Breast epithelium (tissue), 4 donors: Measurements from ENCODE around the gene LMO1. TPM values are rescaled to one million over a fixed set of nuclear protein-coding genes. Genes with fewer than 3 reads are reported as not detected.

ENCODE experiments used
- DNase-seq, 2 donors: peaks; one replicate each; pipeline ENCODE4 v3.0.0-alpha.2; 2019; ENCODE audit warnings: low spot score in 2 of 2
- H3K27ac ChIP-seq, 2 donors: fragments of 200-600 bp; sonication (generic) in 1 of 2; one replicate each; pipeline ENCODE4 v1.5.1; 2016 to 2019; ENCODE audit warnings: mild to moderate bottlenecking in 1 of 2
- H3K27me3 ChIP-seq, 2 donors: fragments of 200-600 bp; sonication (generic) in 1 of 2; one replicate each; pipeline versions ENCODE4 v1.5.1 to v1.6.0; 2017 to 2019; ENCODE audit warnings: control low read depth in 1 of 2, mild to moderate bottlenecking in 1 of 2
- H3K36me3 ChIP-seq: fragments of 200-600 bp; one replicate; pipeline ENCODE4 v1.5.1; 2019
- H3K4me1 ChIP-seq, 2 donors: fragments of 200-600 bp; sonication (generic); one replicate each; pipeline ENCODE4 v1.5.1; 2016 to 2019; ENCODE audit warnings: control low read depth in 1 of 2
- H3K4me3 ChIP-seq, 3 donors: fragments of 200-600 bp; sonication (generic); 1 replicate in 2 of 3; 2 replicates in 1 of 3; pipeline ENCODE4 v1.5.1; 2016 to 2019; ENCODE audit warnings: mild to moderate bottlenecking in 3 of 3, moderate library complexity in 2 of 3
- H3K9me3 ChIP-seq, 2 donors: fragments of 200-600 bp; sonication (generic) in 1 of 2; one replicate each; pipeline ENCODE4 v1.5.1; 2016 to 2019; ENCODE audit warnings: control low read depth in 1 of 2
- CTCF ChIP-seq, 3 donors: fragments of 450-650 bp; IDR thresholded peaks; one replicate each; pipeline ENCODE4 v1.5.1; 2016 to 2017; ENCODE audit warnings: antibody characterized with exemption in 3 of 3, mild to moderate bottlenecking in 3 of 3, moderate library complexity in 3 of 3
- POLR2A ChIP-seq: fragments of 450-650 bp; IDR thresholded peaks from one replicate; pipeline ENCODE4 v1.6.1; 2016; ENCODE audit warnings: antibody characterized with exemption, mild to moderate bottlenecking, moderate library complexity
- POLR2AphosphoS5 ChIP-seq, 3 donors: sonication (generic); formaldehyde crosslinking; IDR thresholded peaks; one replicate each; pipeline ENCODE4 v1.6.1; 2017; ENCODE audit warnings: antibody characterized with exemption in 3 of 3
- intact Hi-C: fragments of 100-400 bp; cut with DNase I; formaldehyde crosslinking; loops from one replicate; pipeline ENCODE4 v1.15.1; 2023; ENCODE audit warnings: low total_unique reads
- total RNA-seq, 3 donors: library from RNA; depleted of rRNA; stranded (reverse); fragments of >200 nt; gene quantifications; one replicate each; pipeline ENCODE4 v1.1.0, GENCODE V29; 2016

The LMO1 gene
- total RNA-seq, 3 donors from 2014 or later: not detected

- H3K27me3 ChIP-seq: no peaks in the 10 kb centered on the region
- H3K27ac ChIP-seq: no peak overlapping the region
- no peak for DNase-seq
- no peaks in the 10 kb centered on the region for H3K4me1 ChIP-seq
- no peak for TF ChIP-seq CTCF (IDR thresholded peaks at IDR 0.05)
- TF ChIP-seq POLR2AphosphoS5 (IDR thresholded peaks at IDR 0.05): no peak
- no peak for TF ChIP-seq POLR2A
- H3K4me3 ChIP-seq: no peak overlapping the region
- H3K36me3 ChIP-seq: no peaks in the 10 kb centered on the region
- peaks cover 0 to 3% of the 10 kb centered on the region in 2 donors for H3K9me3 ChIP-seq
- intact Hi-C loops: no loop called here
These were observed 73.2 kb downstream of the LMO1 start for GRCh38 chr11:8190431-8190830.

- Histone ChIP-seq H3K27me3 (no peaks in the 10 kb centered on the region), H3K27ac (no peak overlapping the region), H3K4me3 (no peak overlapping the region), H3K4me1 (no peaks in the 10 kb centered on the region), H3K36me3 (no peaks in the 10 kb centered on the region), H3K9me3 (peaks cover 0 to 8% of the 10 kb centered on the region in 2 donors)
- TF ChIP-seq CTCF (IDR thresholded peaks at IDR 0.05): no peak
- no peak for TF ChIP-seq POLR2A
- TF ChIP-seq POLR2AphosphoS5 (IDR thresholded peaks at IDR 0.05): no peak
- intact Hi-C loops: no loop called here
- no peak for DNase-seq
These were observed 77.2 kb downstream of the LMO1 start for GRCh38 chr11:8186429-8186828.

- no peak for DNase-seq
- Histone ChIP-seq H3K4me3 (no peak overlapping the region), H3K27ac (no peak overlapping the region), H3K36me3 (no peaks in the 10 kb centered on the region), H3K27me3 (peaks cover 0 to 4% of the 10 kb centered on the region in 2 donors), H3K9me3 (peaks cover 0 to 8% of the 10 kb centered on the region in 2 donors), H3K4me1 (no peaks in the 10 kb centered on the region)
- no peak for TF ChIP-seq POLR2AphosphoS5 (IDR thresholded peaks at IDR 0.05)
- TF ChIP-seq POLR2A: no peak
- no peak for TF ChIP-seq CTCF (IDR thresholded peaks at IDR 0.05)
- intact Hi-C loops: no loop called here
These were observed 80.6 kb downstream of the LMO1 start for GRCh38 chr11:8183111-8183510.

GRCh38 chr11:8180469-8180868 is 83.2 kb downstream of the LMO1 start:
- Histone ChIP-seq H3K4me1 (no peaks in the 10 kb centered on the region), H3K4me3 (no peak overlapping the region), H3K9me3 (peaks cover 0 to 5% of the 10 kb centered on the region in 2 donors), H3K36me3 (no peaks in the 10 kb centered on the region), H3K27ac (no peak overlapping the region), H3K27me3 (peaks cover 0 to 8% of the 10 kb centered on the region in 2 donors)
- intact Hi-C loops: no loop called here
- no peak for TF ChIP-seq POLR2AphosphoS5 (IDR thresholded peaks at IDR 0.05)
- no peak for TF ChIP-seq CTCF (IDR thresholded peaks at IDR 0.05)
- no peak for DNase-seq

- intact Hi-C loops: no loop called here
- H3K4me1 ChIP-seq: no peaks in the 10 kb centered on the region
- peaks cover 0 to 11% of the 10 kb centered on the region in 2 donors for H3K27me3 ChIP-seq
- H3K9me3 ChIP-seq: no peaks in the 10 kb centered on the region
- no peak overlapping the region for H3K4me3 ChIP-seq
- H3K27ac ChIP-seq: no peak overlapping the region
- TF ChIP-seq POLR2A: no peak
- TF ChIP-seq POLR2AphosphoS5 (IDR thresholded peaks at IDR 0.05): no peak
- TF ChIP-seq CTCF (IDR thresholded peaks at IDR 0.05): no peak
- no peak for DNase-seq
- H3K36me3 ChIP-seq: no peaks in the 10 kb centered on the region
These were observed 85.4 kb downstream of the LMO1 start for GRCh38 chr11:8178297-8178696.
